HS-27A (cell line): ENCODE results near the gene GSS.

ENCODE experiments used
- DNase-seq: peaks from one replicate; pipeline ENCODE4 v3.0.0-alpha.2; 2012; ENCODE audit warnings: low read depth, missing footprints

The GSS gene

DNA sequence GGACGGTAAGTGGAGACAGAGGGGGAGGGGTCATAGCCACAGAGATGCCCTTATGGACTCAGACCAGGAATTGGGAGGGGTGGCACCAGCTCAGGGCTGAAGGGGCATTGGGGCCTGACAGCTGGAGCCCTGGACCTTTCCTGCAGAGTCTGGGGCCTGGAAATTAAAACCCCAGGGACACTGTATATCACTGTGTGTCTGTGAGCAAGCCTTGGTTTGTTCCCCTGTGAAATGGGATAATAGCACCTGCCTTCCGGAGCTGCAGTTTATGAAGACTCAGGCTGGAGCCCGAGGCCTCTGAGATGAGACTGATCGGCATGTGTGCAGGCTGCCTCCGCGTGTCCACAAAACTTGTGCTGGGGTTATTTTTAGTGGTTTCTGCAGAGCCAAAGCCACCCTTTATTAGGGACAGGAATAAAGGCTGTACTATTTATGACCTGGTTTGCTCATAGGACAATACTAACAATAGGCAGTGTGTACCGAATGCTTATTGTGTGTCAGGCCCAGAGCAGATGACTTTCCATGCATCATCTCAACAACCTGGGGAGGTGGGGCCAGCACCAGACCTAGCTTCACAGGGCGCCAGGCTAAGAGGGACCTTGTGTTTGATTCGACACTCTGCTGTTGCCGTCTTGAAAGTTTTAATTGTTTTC is 22.6 kb upstream of the GSS start:
- DNase-seq: no peak

DNA sequence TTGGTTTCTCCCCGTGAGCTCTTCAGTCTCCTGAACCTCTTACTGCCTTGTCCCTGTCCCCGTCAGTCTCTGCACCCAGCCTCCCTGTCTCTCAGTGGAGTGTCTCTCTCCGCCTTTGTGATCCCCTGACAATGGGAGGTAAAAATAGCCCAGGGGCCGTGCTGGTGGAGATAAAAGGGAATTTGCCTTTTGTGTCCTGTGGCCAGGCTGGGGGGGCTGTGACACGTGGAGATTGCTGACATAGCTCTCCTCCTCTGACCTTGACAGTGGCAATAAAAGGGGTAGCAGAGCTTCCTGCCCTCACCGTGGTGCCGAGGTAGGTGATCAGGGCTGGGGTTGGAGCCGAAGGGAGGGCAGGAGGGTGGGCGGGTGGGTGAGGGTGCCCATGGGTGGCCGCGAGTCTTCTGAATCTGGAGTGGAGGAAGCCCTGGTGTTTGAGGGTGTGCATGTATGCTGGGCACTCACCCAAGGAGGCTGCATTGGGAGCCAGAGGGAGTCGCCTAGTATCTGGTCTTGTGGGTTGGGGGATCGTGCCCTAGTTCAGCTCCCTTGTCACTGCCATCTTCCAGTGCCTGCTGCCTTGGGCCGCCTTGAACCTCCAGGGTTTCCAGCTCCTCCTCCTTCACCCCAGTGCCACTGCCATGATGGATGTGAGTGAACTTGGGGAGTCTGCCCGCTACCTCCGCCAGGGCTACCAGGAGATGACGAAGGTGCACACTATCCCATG is 21.9 kb upstream of the GSS start:
- no peak for DNase-seq

GRCh38 chr20:34976286-34976685 is 20.7 kb upstream of the GSS start:
- no peak for DNase-seq

- DNase-seq: no peak
Observed at GRCh38 chr20:34974246-34974645, 18.6 kb upstream of the GSS start.

GRCh38 chr20:34971561-34972235 is 16.1 kb upstream of the GSS start:
- no peak for DNase-seq

GRCh38 chr20:34970846-34971560 is 15.4 kb upstream of the GSS start:
- no peak for DNase-seq

DNA sequence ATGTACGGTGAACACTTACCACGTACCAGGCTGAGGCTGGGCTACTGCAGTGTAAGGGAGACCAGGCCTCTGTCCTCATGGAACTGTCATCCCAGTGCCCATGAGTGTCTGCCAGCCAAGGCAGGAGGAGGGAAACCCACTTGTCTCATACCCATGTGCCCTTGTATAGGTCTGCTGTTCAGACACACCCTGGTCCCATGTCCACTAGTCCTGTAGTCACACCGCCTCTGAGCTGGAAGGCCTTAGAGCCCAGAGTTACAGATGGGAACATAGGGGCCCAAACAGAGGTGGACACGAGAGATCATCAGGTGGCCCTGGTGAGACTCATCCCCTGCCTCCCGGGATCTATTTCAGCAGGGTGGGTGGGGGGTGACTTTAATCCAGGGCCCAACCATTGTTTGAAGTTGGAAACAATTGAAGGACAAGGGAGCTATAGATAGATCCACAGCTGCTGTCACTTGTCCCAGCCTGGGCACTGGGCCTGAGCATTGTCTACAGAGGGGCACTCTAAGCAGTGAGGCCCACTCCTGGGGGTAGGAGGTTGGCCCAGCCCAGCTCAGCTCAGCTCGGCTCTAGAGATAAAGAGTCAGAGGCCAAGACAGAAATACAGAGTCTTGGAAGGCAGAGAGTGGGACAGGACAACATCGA is 14.7 kb upstream of the GSS start:
- DNase-seq: no peak

- no peak for DNase-seq
Observed at GRCh38 chr20:34968042-34968775, 12.6 kb upstream of the GSS start.

GRCh38 chr20:34967421-34967820 is 11.8 kb upstream of the GSS start:
- no peak for DNase-seq

- DNase-seq: no peak
Observed at GRCh38 chr20:34965051-34965450, 9.4 kb upstream of the GSS start.

GRCh38 chr20:34964486-34964885 is 8.9 kb upstream of the GSS start:
- no peak for DNase-seq

DNA sequence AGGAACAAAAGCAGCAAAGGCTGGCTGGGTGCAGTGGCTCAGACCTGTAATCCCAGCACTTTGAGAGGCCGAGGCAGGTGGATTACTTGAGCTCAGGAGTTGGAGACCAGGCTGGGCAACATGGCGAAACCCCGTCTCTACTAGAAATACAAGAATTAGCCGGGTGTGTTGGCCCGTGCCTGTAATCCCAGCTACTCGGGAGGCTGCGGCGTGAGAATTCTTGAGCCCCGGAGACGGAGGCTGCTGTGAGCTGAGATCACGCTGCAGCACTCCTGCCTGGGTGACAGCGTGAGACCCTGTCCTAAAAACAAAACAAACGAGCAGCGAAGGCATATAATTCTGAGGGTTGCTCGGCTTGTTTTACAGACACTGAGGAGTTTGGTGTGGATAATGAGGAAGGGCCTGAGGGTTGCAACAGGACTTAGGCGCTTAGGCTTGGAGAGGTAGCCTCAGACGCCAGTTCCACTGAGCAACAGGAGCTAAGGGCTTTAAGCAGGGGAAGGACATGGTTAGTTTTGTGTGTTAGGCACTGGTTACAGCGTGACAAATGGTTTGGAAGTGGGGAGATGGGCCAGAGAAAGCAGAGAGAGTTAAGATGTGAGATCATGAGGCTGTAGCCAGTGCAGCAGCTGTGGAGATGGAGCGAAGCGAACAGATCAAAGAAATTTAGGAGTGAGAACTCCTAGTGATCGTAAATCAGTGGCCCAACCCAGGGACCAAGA is 1.3 kb upstream of the GSS start:
- DNase-seq: no peak

DNA sequence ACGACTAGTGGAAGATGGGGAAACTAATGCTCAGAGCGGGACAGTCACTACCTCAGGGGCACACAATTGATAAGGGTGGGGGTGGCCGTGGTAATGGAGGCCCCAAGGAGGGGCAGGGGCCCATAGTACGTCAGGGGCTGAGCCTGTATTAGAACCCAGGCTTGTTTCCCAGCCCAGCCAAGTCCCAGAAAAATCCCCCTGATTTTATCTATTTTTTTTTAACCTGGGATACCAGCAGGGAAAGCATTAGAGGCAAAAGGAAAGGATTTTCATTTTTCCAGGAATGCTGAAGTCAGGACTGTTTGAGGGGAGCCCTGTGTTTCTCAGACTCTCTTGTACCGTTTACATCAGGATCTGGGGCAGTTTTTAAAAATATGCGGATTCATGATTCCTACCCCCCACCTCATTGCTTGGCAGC is 444 bp upstream of the GSS start:
- DNase-seq: no peak

- peak; percentile 14 for DNase-seq
Observed at GRCh38 chr20:34954904-34955230, 739 bp downstream of the GSS start.

- no peak for DNase-seq
Observed at GRCh38 chr20:34953960-34954359, 1.6 kb downstream of the GSS start.

- no peak for DNase-seq
Observed at GRCh38 chr20:34952671-34953070, 2.9 kb downstream of the GSS start.

- DNase-seq: no peak
Observed at GRCh38 chr20:34951652-34952051, 4.0 kb downstream of the GSS start.

DNA sequence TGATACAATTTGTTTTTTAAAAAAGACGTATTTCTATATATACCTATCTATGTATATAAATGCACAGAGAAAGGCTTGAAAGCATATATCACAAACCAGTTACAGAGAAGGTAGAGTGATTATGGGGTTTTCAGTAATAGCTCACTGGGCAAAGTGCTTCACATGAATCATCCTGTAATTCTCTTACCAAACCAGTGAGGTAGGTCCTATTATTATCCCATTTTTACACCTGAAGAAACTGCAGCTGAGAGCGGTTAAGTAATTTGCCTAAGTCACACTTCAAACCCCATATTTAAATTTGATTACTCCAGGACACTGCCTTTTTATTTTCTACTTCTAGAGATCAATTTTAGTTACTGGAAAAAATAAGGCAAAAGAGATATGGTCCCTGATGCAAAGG is 4.4 kb downstream of the GSS start:
- no peak for DNase-seq

DNA sequence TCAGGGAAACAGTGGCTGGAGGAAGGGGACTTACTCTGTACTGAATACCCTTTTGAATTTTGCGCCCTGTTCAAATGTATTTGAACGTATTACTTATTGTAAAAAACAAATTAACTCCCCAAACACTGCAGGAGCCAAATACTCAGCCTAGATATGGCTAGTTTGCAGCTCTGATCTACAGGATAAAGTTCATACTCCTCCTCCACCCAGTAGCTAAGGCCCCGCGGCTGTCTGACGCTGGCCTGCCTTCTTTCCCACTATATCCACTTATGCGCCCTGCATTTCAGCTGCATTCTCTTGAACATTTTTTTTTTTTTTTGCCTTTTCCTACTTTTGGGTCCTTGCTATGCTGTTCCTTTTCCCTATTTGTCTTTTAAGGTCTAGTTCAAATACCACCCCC is 6.5 kb downstream of the GSS start:
- DNase-seq: no peak

GRCh38 chr20:34948030-34948429 is 7.6 kb downstream of the GSS start:
- no peak for DNase-seq

DNA sequence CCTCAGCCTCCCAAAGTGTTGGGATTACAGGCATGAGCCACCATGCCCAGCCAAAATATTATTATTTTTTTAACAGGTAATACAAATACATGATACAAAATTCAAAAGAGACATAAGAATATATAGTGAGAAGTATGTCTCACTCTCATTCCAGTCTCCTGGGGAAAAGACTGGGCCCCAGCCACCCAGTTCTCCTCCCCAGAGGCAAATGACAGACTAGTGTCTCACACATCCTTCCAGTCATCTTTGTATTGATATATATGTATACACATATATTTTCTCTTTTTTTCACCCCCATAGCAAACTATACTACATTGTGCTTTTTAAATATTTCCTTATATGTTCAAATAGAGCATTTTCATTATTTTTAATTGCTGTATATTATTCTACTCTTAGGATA is 8.3 kb downstream of the GSS start:
- no peak for DNase-seq
